GM12878 (cell line): ENCODE data around the gene CR1L. TPM values are rescaled to one million over a fixed set of nuclear protein-coding genes. Genes with fewer than 3 reads are reported as not detected.

ENCODE experiments used
- ATAC-seq: fragments of 200-7000 bp; cut with Tn5 transposase; 3 replicates; pipeline ENCODE4 v1.9.1; 2020; ENCODE audit warnings: mild to moderate bottlenecking, moderate library complexity
- BruUV-seq: library from RNA; stranded (reverse); fragments of 400-500 nt; replicated peaks from 2 replicates; lab custom pipeline; 2021; lab: Mats Ljungman, UMichigan
- CTCF ChIA-PET: fragments of 300-600 bp; sonication (Branson Sonifier 250); formaldehyde crosslinking; extraction: SDS; loops from one replicate; lab custom pipeline; 2021; ENCODE audit warnings: inconsistent platforms; lab: Yijun Ruan, JAX
- POLR2A ChIA-PET: fragments of 350-600 bp; formaldehyde crosslinking; extraction: SDS; loops from one replicate; lab custom pipeline; 2021; ENCODE audit warnings: inconsistent platforms; lab: Charles Lee
- RAD21 ChIA-PET: fragments of 300-600 bp; sonication (Branson Sonifier 250); formaldehyde crosslinking; loops from one replicate; lab custom pipeline; 2023; ENCODE audit warnings: antibody characterized with exemption; ENCODE audit not compliant: unreplicated experiment; lab: Charles Lee
- SMC1A ChIA-PET: fragments of 300-600 bp; sonication (Branson Sonifier 250); formaldehyde crosslinking; loops from one replicate; lab custom pipeline; 2023; ENCODE audit not compliant: unreplicated experiment, uncharacterized antibody; lab: Charles Lee
- DNase-seq: peaks from one replicate; pipeline ENCODE4 v3.0.0-alpha.2; 2011; ENCODE audit warnings: low read depth, low spot score
- FAIRE-seq: peaks from 3 replicates; lab custom pipeline; 2011; peaks lifted over from hg19 to GRCh38; lab: Jason Lieb, UNC
- H2AFZ ChIP-seq: 2 replicates; pipeline ENCODE4 v1.6.0; 2011; ENCODE audit warnings: low read depth, low read length, control low read depth; ENCODE audit not compliant: control insufficient read depth
- H3K27ac ChIP-seq: 2 replicates; pipeline ENCODE4 v1.5.1; 2011; ENCODE audit warnings: control low read depth; ENCODE audit not compliant: control insufficient read depth, insufficient read depth
- H3K27me3 ChIP-seq, 2 experiments: replicated peaks in 1 of 2; 2 replicates each; pipeline versions ENCODE4 v1.6.0 to v1.6.1; 2011; ENCODE audit warnings: low read length in 1 of 2; ENCODE audit not compliant: control insufficient read depth in 2 of 2, insufficient read depth in 2 of 2
- H3K36me3 ChIP-seq, 2 experiments: 2 replicates each; pipeline ENCODE4 v1.5.1; 2011; ENCODE audit warnings: low read length in 1 of 2; ENCODE audit not compliant: control insufficient read depth in 2 of 2, insufficient read depth in 2 of 2
- H3K4me1 ChIP-seq: 2 replicates; pipeline ENCODE4 v1.6.1; 2011; ENCODE audit warnings: mild to moderate bottlenecking, low read length, moderate library complexity, mixed read lengths; ENCODE audit not compliant: control insufficient read depth, insufficient read depth
- H3K4me2 ChIP-seq: 2 replicates; pipeline ENCODE4 v1.6.0; 2011; ENCODE audit warnings: control low read depth; ENCODE audit not compliant: control insufficient read depth, insufficient read depth
- H3K4me3 ChIP-seq: fragments of 200-600 bp; sonication (generic); 2 replicates; pipeline ENCODE4 v1.5.1; 2016
- H3K79me2 ChIP-seq: 2 replicates; pipeline ENCODE4 v1.6.0; 2011; ENCODE audit warnings: low read length; ENCODE audit not compliant: control insufficient read depth, insufficient read depth
- H3K9ac ChIP-seq: 2 replicates; pipeline ENCODE4 v1.8.0; 2011; ENCODE audit warnings: low read length, control low read depth, mixed read lengths; ENCODE audit not compliant: control insufficient read depth, insufficient read depth
- H3K9me3 ChIP-seq: replicated peaks from 3 replicates; pipeline ENCODE4 v1.5.1; 2011; ENCODE audit warnings: mild to moderate bottlenecking, low read length; ENCODE audit not compliant: control insufficient read depth, insufficient read depth
- H4K20me1 ChIP-seq: 2 replicates; pipeline ENCODE4 v1.6.0; 2011; ENCODE audit not compliant: control insufficient read depth, insufficient read depth
- BACH1 ChIP-seq: fragments of 450-650 bp; IDR thresholded peaks from 2 replicates; pipeline ENCODE4 v1.6.1; 2017; ENCODE audit warnings: mild to moderate bottlenecking, borderline replicate concordance
- BCLAF1 ChIP-seq: fragments of 450-650 bp; IDR thresholded peaks from 2 replicates; pipeline ENCODE4 v1.6.1; 2017; ENCODE audit warnings: antibody characterized with exemption, mild to moderate bottlenecking, moderate library complexity
- ESRRA ChIP-seq: IDR thresholded peaks from 2 replicates; pipeline ENCODE4 v1.6.1; 2012; ENCODE audit warnings: mild to moderate bottlenecking, low read length, improper control_type of control experiment
- NFIC ChIP-seq: IDR thresholded peaks from 2 replicates; pipeline ENCODE4 v1.6.1; 2012; ENCODE audit warnings: low read depth, mild to moderate bottlenecking, inconsistent platforms, low read length, moderate library complexity
- RAD51 ChIP-seq: fragments of 450-650 bp; IDR thresholded peaks from 2 replicates; pipeline ENCODE4 v1.6.1; 2016; ENCODE audit warnings: moderate library complexity, mild to moderate bottlenecking, inconsistent platforms
- RUNX3 ChIP-seq: IDR thresholded peaks from 2 replicates; pipeline ENCODE4 v1.6.1; 2012; ENCODE audit warnings: low read length, inconsistent platforms
- STAT3 ChIP-seq: IDR thresholded peaks from 2 replicates; pipeline ENCODE4 v1.6.1; 2011; ENCODE audit warnings: low read depth, low read length, improper control_type of control experiment
- WRNIP1 ChIP-seq: IDR thresholded peaks from 2 replicates; pipeline ENCODE4 v1.6.1; 2011; ENCODE audit warnings: low read depth, low read length, improper control_type of control experiment, borderline replicate concordance
- ZSCAN29 ChIP-seq: fragments of 450-650 bp; IDR thresholded peaks from 2 replicates; pipeline ENCODE4 v1.6.1; 2017; ENCODE audit warnings: mild to moderate bottlenecking, moderate library complexity
- WGBS: methylation state at CpG from one replicate; pipeline ENCODE4 v1.1.6; 2016; ENCODE audit warnings: low lambda C conversion rate; ENCODE audit not compliant: insufficient replicate concordance, insufficient coverage; ENCODE audit errors: missing lambda C conversion rate; 5-methylcytosine and 5-hydroxymethylcytosine counted together
- in situ Hi-C: fragments of 300-500 bp; cut with MboI; formaldehyde crosslinking; loops from 9 replicates; pipeline ENCODE4 v1.14.3; 2018; ENCODE audit warnings: mixed read lengths
- intact Hi-C: fragments of 100-400 bp; cut with micrococcal nuclease; formaldehyde crosslinking; loops from one replicate; pipeline ENCODE4 v1.14.2; 2022; ENCODE audit not compliant: unreplicated experiment
- polyA plus RNA-seq, 11 experiments: library from polyadenylated mRNA; depleted of rRNA in 4 of 11; unstranded in 6 of 11; stranded (reverse) in 5 of 11; fragments of >200 nt; fragmentation: Nextera tagmentation in 4 of 11; fragmentation: Illumina TruSeq in 1 of 11; extraction: Ambion mirVana in 4 of 11; extraction: Trizol in 1 of 11; gene quantifications; 1 replicate in 1 of 11; 2 replicates in 10 of 11; pipeline versions ENCODE4 v1.2.1 to v1.2.3, GENCODE V29; 2011 to 2016; ENCODE audit warnings: inconsistent platforms in 2 of 11, missing spikeins in 2 of 11, low read depth in 1 of 11
- total RNA-seq, 4 experiments: library from RNA; depleted of rRNA in 3 of 4; stranded (reverse); fragments of >200 nt in 3 of 4; fragmentation: Illumina TruSeq in 1 of 4; extraction: Trizol in 1 of 4; gene quantifications; 2 replicates each; pipeline versions ENCODE4 v1.2.1 to v1.2.3, GENCODE V29; 2013 to 2021
- TF ChIP-seq, protein P1 (sequence below): IDR thresholded peaks from 2 replicates; pipeline ENCODE4 v1.6.1; 2012; ENCODE audit warnings: low read depth, low read length, improper control_type of control experiment

Gene CR1L
- total and polyA plus RNA-seq, 10 of the 15 experiments (the other 5 are each of a cell fraction or from before 2014, with no cell fraction given): 0.11 TPM; not detected in 9

DNA sequence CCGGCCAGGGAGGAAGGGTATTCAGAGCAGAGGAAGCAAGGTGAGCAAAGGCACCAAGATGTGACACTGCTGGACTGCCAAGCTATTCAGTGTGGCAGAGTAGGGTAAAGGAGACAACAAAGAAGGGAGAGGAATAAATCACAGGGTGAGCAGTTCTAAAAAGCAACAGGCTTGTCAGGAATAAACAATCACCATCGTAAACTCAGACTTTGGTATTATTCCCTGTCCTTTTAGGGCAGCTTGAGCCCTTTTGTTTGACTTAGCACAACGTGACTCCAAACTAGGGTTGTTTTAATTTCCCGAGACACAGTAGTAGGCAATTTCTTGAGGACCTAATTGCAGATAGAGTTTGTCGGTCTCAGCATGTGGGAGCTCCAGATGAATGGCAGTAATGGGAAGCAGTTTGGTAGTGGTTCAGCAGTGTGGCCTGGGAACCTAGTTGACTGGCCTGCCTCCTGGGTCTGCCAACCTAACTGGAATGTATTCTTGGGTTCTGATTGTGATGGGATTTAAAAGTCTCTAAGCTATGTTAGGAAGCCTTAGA, 4.3 kb downstream of the CR1L start:
- no peak for TF ChIP-seq RUNX3
- no peak for TF ChIP-seq NFIC
- no peak for TF ChIP-seq RAD51
- no peak for TF ChIP-seq ZSCAN29
- no peak for TF ChIP-seq ESRRA
- 85% methylated on average over 5 of the region's 5 CpGs for WGBS

DNA sequence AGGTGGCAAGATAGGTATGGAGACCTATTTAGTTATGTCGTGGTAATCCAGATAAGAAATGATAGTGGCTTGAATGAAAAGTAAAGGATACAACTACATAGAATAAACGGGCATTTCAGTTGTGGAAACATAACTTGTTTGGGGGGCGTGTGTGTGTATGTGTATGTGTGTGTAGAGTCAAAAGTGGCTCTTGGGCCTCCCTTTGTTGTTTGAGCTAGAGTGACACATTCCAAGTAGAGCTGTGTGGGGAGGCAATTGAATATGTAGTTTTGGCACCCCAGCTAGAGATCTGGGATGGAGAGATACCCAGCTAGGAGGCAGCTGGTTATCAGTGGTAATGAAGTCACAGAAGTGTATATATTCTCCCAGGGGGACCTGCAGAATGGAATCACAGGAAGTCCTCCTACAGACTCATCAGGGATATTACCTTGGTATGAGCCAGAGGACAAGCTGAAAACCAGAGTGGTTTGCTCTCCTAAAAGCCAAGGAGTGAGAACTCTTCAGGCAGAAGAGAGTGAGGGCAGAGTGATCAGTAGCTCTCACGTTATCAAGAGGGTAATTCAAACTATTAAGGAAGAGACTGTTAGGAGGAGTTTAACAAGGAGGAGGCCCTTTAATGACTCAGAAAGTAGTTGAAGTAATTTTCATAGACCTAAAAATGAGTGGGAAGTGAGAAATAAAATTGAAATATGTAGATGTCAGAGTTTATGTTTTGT, 5.1 kb downstream of the CR1L start:
- no peak overlapping the region; the same call in 1 of the 2 replicates for H2AFZ ChIP-seq
- in situ Hi-C loops: no loop called here
- intact Hi-C loops: no loop called here
- H3K4me2 ChIP-seq: no peak overlapping the region
- no peak for DNase-seq
- H3K79me2 ChIP-seq: no peaks in the 10 kb centered on the region
- H4K20me1 ChIP-seq: no peaks in the 10 kb centered on the region
- WGBS: 38% methylated on average over 4 of the region's 4 CpGs
- ChIA-PET SMC1A (interaction anchor here (0.5 to 1.3 kb wide), 3 partner anchors 10 to 453 kb away, joined by 3 to 4 read pairs (median 3); no protein-coding TSS in a partner anchor), CTCF (interaction anchor here (0.6 to 1.1 kb wide), 3 partner anchors 9 to 1207 kb away, joined by 3 to 6 read pairs (median 3); no protein-coding TSS in a partner anchor), RAD21 (no interaction called here), POLR2A (no interaction called here)
- H3K9me3 ChIP-seq: no peaks in the 10 kb centered on the region; the same call in 2 of the 3 replicates
- no peaks in the 10 kb centered on the region for H3K4me1 ChIP-seq
- H3K27ac ChIP-seq: no peak overlapping the region
- no peaks in the 10 kb centered on the region for H3K36me3 ChIP-seq
- H3K27me3 ChIP-seq: no peaks in the 10 kb centered on the region
- FAIRE-seq: no peak
- BruUV-seq: no TSS peak
- H3K9ac ChIP-seq: no peak overlapping the region
- ATAC-seq: no peak
- no peak overlapping the region for H3K4me3 ChIP-seq
- TF ChIP-seq WRNIP1 (no peak), BCLAF1 (no peak), STAT3 (no peak), BACH1 (no peak)
- TF ChIP-seq, protein P1, sequence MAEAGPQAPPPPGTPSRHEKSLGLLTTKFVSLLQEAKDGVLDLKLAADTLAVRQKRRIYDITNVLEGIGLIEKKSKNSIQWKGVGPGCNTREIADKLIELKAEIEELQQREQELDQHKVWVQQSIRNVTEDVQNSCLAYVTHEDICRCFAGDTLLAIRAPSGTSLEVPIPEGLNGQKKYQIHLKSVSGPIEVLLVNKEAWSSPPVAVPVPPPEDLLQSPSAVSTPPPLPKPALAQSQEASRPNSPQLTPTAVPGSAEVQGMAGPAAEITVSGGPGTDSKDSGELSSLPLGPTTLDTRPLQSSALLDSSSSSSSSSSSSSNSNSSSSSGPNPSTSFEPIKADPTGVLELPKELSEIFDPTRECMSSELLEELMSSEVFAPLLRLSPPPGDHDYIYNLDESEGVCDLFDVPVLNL: no peak

More for the DNA sequence above, 4.3 kb downstream of the CR1L start:
- SMC1A ChIA-PET: interaction anchor here (0.5 to 1.1 kb wide), 2 partner anchors 9 to 452 kb away, joined by 3 read pairs; no protein-coding TSS in a partner anchor
- Histone ChIP-seq H3K79me2 (no peaks in the 10 kb centered on the region), H2AFZ (no peak overlapping the region), H3K36me3 (no peaks in the 10 kb centered on the region), H3K4me2 (no peak overlapping the region), H4K20me1 (no peaks in the 10 kb centered on the region), H3K4me1 (peaks cover 2% of the 10 kb centered on the region; the same call in 1 of the 2 replicates), H3K4me3 (no peak overlapping the region), H3K9ac (no peak overlapping the region), H3K27ac (no peak overlapping the region), H3K9me3 (no peaks in the 10 kb centered on the region; the same call in 2 of the 3 replicates), H3K27me3 (no peaks in the 10 kb centered on the region)
- BruUV-seq: no TSS peak
- POLR2A ChIA-PET: no interaction called here
- ATAC-seq (no peak), DNase-seq (no peak), FAIRE-seq (no peak)
- RAD21 ChIA-PET: interaction anchor here (1.0 kb wide), 1 partner anchor 148 kb away, joined by 3 read pairs; no protein-coding TSS in a partner anchor
- in situ Hi-C loops: no loop called here
- intact Hi-C loops: no loop called here
- CTCF ChIA-PET: interaction anchor here (0.8 to 1.1 kb wide), 3 partner anchors 8 to 149 kb away, joined by 3 read pairs; no protein-coding TSS in a partner anchor
